Measurements from ENCODE around the gene HSPB1. TPM values are rescaled to one million over a fixed set of nuclear protein-coding genes. Genes with fewer than 3 reads are reported as not detected.
"Not testable (repeated sequence)": the region's sequence is repeated elsewhere in the genome, so short reads cannot be mapped to it uniquely, and the experiment has no call there.

HSPB1 gene
- total and polyA plus RNA-seq, 2 experiments from 2014 or later, result 96.5 to 1,542 TPM

- in situ Hi-C loops (cut with MboI), result no loop called here
- Histone ChIP-seq H3K36me3 (ENCODE audit: low read depth) (no peaks in the 10 kb centered on the region), H3K9ac (no peak overlapping the region), H3K27me3 (replicated peaks; ENCODE audit: insufficient read depth) (peaks cover 4% of the 10 kb centered on the region; the same call in 1 of the 2 replicates), H2AFZ (no peak overlapping the region), H3K4me2 (ENCODE audit: unreplicated experiment) (no peak overlapping the region), H3K9me3 (ENCODE audit: low read depth) (no peaks in the 10 kb centered on the region), H3K4me1 (ENCODE audit: insufficient read depth) (peaks cover 11% of the 10 kb centered on the region), H3K79me2 (ENCODE audit: insufficient read depth) (no peaks in the 10 kb centered on the region), H3K9me2 (ENCODE audit: insufficient read depth) (no peaks in the 10 kb centered on the region), H4K20me1 (ENCODE audit: insufficient read depth) (no peaks in the 10 kb centered on the region), H3K27ac (no peak overlapping the region), H3K4me3 (no peak overlapping the region), H3F3A (ENCODE audit: insufficient read depth) (peaks cover 11% of the 10 kb centered on the region)
- TF ChIP-seq EZH2 (IDR thresholded peaks at IDR 0.05; ENCODE audit: insufficient read depth, poor library complexity, severe bottlenecking) (no peak), EZH2phosphoT487 (IDR thresholded peaks at IDR 0.05; ENCODE audit: insufficient read depth, low read depth) (no peak)
- DNase-seq, result no peak
- 83 to 86% methylated on average over 16 of the region's 16 CpGs for WGBS, 2 experiments (ENCODE audit: low coverage in 1 of 2, low lambda C conversion rate in 2 of 2, missing lambda C conversion rate in 2 of 2)
These were observed 15.6 kb upstream of the HSPB1 start for GRCh38 chr7:76286842-76287403.

GRCh38 chr7:76290847-76291350, 11.6 kb upstream of the HSPB1 start:
- H3K9me3 ChIP-seq (ENCODE audit: low read depth); DNase-seq; H3K79me2 ChIP-seq (ENCODE audit: insufficient read depth); H3K27me3 ChIP-seq (replicated peaks; ENCODE audit: insufficient read depth); H4K20me1 ChIP-seq (ENCODE audit: insufficient read depth); in situ Hi-C loops (cut with MboI); H3K36me3 ChIP-seq (ENCODE audit: low read depth); H3K9me2 ChIP-seq (ENCODE audit: insufficient read depth): not testable (repeated sequence)
- H3F3A ChIP-seq (ENCODE audit: insufficient read depth), result peaks cover 29% of the 10 kb centered on the region
- H3K9ac ChIP-seq, result peak overlapping the region; percentile 79
- H3K4me3 ChIP-seq, result peak overlapping the region; percentile 34
- H3K4me2 ChIP-seq (ENCODE audit: unreplicated experiment), result peak overlapping the region; percentile 64
- peak overlapping the region; percentile 64 for H2AFZ ChIP-seq
- 82 to 90% methylated on average over 6 of the region's 6 CpGs for WGBS, 2 experiments (ENCODE audit: low coverage in 1 of 2, low lambda C conversion rate in 2 of 2, missing lambda C conversion rate in 2 of 2)
- H3K27ac ChIP-seq, result peak overlapping the region; percentile 95
- H3K4me1 ChIP-seq (ENCODE audit: insufficient read depth), result peaks cover 43% of the 10 kb centered on the region

- Histone ChIP-seq H3K79me2 (ENCODE audit: insufficient read depth) (no peaks in the 10 kb centered on the region), H3K27ac (peak overlapping the region; percentile 95), H2AFZ (peak overlapping the region; percentile 93), H4K20me1 (ENCODE audit: insufficient read depth) (no peaks in the 10 kb centered on the region), H3K9ac (peak overlapping the region; percentile 82), H3K9me2 (ENCODE audit: insufficient read depth) (no peaks in the 10 kb centered on the region), H3K4me2 (ENCODE audit: unreplicated experiment) (peak overlapping the region; percentile 64), H3K4me3 (peak overlapping the region; percentile 51), H3K4me1 (ENCODE audit: insufficient read depth) (peaks cover 46% of the 10 kb centered on the region), H3F3A (ENCODE audit: insufficient read depth) (peaks cover 36% of the 10 kb centered on the region), H3K9me3 (ENCODE audit: low read depth) (no peaks in the 10 kb centered on the region), H3K27me3 (replicated peaks; ENCODE audit: insufficient read depth) (no peaks in the 10 kb centered on the region), H3K36me3 (ENCODE audit: low read depth) (no peaks in the 10 kb centered on the region)
- WGBS, 2 experiments (ENCODE audit: low coverage in 1 of 2, low lambda C conversion rate in 2 of 2, missing lambda C conversion rate in 2 of 2), result 11 to 12% methylated on average over 27 to 30 of the region's 30 CpGs
- peak; percentile 98 for DNase-seq
- TF ChIP-seq EZH2 (IDR thresholded peaks at IDR 0.05; ENCODE audit: insufficient read depth, poor library complexity, severe bottlenecking) (no peak), EZH2phosphoT487 (IDR thresholded peaks at IDR 0.05; ENCODE audit: insufficient read depth, low read depth) (no peak)
- in situ Hi-C loops (cut with MboI), result no loop called here
These were observed 10.9 kb upstream of the HSPB1 start for GRCh38 chr7:76291351-76292212.

- H4K20me1 ChIP-seq (ENCODE audit: insufficient read depth), result no peaks in the 10 kb centered on the region
- peaks cover 52% of the 10 kb centered on the region for H3K4me1 ChIP-seq (ENCODE audit: insufficient read depth)
- TF ChIP-seq EZH2 (IDR thresholded peaks at IDR 0.05; ENCODE audit: insufficient read depth, poor library complexity, severe bottlenecking) (no peak), EZH2phosphoT487 (IDR thresholded peaks at IDR 0.05; ENCODE audit: insufficient read depth, low read depth) (no peak)
- DNase-seq, result peak; percentile 65
- no peaks in the 10 kb centered on the region for H3K9me2 ChIP-seq (ENCODE audit: insufficient read depth)
- H2AFZ ChIP-seq, result peak overlapping the region; percentile 93
- H3K36me3 ChIP-seq (ENCODE audit: low read depth), result no peaks in the 10 kb centered on the region
- in situ Hi-C loops (cut with MboI), result no loop called here
- no peaks in the 10 kb centered on the region for H3K9me3 ChIP-seq (ENCODE audit: low read depth)
- H3K79me2 ChIP-seq (ENCODE audit: insufficient read depth), result no peaks in the 10 kb centered on the region
- H3K9ac ChIP-seq, result peak overlapping the region; percentile 82
- 2 to 3% methylated on average over 5 of the region's 5 CpGs for WGBS, 2 experiments (ENCODE audit: low coverage in 1 of 2, low lambda C conversion rate in 2 of 2, missing lambda C conversion rate in 2 of 2)
- H3F3A ChIP-seq (ENCODE audit: insufficient read depth), result peaks cover 42% of the 10 kb centered on the region
- H3K27ac ChIP-seq, result peak overlapping the region; percentile 88
- peak overlapping the region; percentile 56 for H3K4me2 ChIP-seq (ENCODE audit: unreplicated experiment)
- no peaks in the 10 kb centered on the region for H3K27me3 ChIP-seq (replicated peaks; ENCODE audit: insufficient read depth)
- peak overlapping the region; percentile 51 for H3K4me3 ChIP-seq
These were observed 10.3 kb upstream of the HSPB1 start for GRCh38 chr7:76292213-76292573.

GRCh38 chr7:76292911-76293310, 9.6 kb upstream of the HSPB1 start:
- WGBS, 2 experiments (ENCODE audit: low coverage in 1 of 2, low lambda C conversion rate in 2 of 2, missing lambda C conversion rate in 2 of 2), result 86 to 90% methylated on average over 5 of the region's 5 CpGs
- in situ Hi-C loops (cut with MboI); H3K27me3 ChIP-seq (replicated peaks; ENCODE audit: insufficient read depth); DNase-seq; H3K9me2 ChIP-seq (ENCODE audit: insufficient read depth); H3K9me3 ChIP-seq (ENCODE audit: low read depth); H3K36me3 ChIP-seq (ENCODE audit: low read depth); H3K4me3 ChIP-seq; H3K79me2 ChIP-seq (ENCODE audit: insufficient read depth); H4K20me1 ChIP-seq (ENCODE audit: insufficient read depth); H2AFZ ChIP-seq: not testable (repeated sequence)
- H3K9ac ChIP-seq, result peak overlapping the region; percentile 82; the same call in 1 of the 2 replicates
- H3K4me1 ChIP-seq (ENCODE audit: insufficient read depth), result peaks cover 58% of the 10 kb centered on the region
- H3K4me2 ChIP-seq (ENCODE audit: unreplicated experiment), result peak overlapping the region; percentile 56
- H3F3A ChIP-seq (ENCODE audit: insufficient read depth), result peaks cover 48% of the 10 kb centered on the region
- H3K27ac ChIP-seq, result peak overlapping the region; percentile 88; the same call in 1 of the 2 replicates
